Measurements from ENCODE around the gene NOX5.
A peak's percentile ranks its signal among the peaks of the same experiment; 100 is the strongest.
"Not testable (repeated sequence)": the region's sequence is repeated elsewhere in the genome, so short reads cannot be mapped to it uniquely, and the experiment has no call there.

The NOX5 gene, protein sequence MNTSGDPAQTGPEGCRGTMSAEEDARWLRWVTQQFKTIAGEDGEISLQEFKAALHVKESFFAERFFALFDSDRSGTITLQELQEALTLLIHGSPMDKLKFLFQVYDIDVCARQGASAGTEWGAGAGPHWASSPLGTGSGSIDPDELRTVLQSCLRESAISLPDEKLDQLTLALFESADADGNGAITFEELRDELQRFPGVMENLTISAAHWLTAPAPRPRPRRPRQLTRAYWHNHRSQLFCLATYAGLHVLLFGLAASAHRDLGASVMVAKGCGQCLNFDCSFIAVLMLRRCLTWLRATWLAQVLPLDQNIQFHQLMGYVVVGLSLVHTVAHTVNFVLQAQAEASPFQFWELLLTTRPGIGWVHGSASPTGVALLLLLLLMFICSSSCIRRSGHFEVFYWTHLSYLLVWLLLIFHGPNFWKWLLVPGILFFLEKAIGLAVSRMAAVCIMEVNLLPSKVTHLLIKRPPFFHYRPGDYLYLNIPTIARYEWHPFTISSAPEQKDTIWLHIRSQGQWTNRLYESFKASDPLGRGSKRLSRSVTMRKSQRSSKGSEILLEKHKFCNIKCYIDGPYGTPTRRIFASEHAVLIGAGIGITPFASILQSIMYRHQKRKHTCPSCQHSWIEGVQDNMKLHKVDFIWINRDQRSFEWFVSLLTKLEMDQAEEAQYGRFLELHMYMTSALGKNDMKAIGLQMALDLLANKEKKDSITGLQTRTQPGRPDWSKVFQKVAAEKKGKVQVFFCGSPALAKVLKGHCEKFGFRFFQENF

DNA sequence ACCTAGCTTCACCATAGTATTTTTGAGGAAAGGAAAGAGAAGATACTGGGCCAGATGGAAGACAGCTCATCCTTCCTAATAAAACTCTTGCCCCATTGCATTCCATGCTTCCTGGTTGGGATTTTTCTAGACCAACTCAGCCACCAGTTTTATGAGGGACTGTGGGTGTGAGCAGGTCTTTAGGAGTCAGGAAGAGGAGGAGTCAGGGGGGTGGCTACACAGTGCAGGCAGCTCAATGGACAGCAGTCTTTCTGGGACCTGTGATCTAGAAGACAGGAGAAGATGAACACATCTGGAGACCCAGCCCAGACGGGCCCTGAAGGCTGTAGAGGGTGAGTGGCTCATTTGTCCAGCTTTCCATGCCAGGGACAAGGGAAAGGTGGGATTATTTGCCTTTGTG lies at the start of gene NOX5:
NOX5 (plus strand) TSS at position 242 of the 400 bp plus-strand sequence; CDS start at position 283, 41 bp downstream.
- no peak for DNase-seq

DNA sequence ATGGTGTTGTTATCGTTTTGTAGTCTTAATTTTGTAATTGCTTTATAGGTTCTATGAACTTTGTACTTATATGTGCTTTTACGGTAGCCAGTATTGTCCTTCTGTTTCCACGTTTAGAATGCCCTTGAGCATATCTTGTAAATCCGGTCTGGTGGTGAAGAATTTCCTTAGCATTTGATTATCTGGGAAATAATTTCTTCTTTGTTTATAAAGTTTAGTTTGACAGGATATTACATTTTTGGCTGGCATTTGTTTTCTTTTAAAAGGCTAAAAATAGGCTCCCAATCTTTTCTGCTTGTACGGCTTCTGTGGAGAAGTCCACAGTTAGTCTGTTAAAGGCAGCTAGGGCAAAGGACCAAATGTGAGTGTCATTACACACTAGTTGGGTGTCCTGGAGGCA lies 47.5 kb upstream of the NOX5 start:
- no peak for DNase-seq

DNA sequence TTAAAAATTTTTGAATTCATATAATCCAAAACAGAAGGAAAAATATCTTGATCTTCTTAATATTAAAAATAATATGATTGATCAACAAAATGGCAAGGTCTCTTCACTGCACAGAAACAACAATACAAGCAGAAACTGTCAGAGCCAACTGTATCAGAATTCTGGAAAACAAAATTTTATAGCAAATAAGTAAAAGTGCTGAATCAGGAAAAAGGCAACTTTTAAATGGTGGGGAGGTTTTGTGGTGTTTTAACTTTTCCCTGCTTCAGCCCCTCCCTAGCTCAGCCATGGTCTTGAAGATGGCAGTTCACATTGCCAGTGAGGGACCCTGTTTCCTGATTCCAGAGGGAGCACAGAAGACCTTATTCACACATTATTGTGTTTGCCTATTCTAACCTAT lies 46.5 kb upstream of the NOX5 start:
- DNase-seq: no peak

DNA sequence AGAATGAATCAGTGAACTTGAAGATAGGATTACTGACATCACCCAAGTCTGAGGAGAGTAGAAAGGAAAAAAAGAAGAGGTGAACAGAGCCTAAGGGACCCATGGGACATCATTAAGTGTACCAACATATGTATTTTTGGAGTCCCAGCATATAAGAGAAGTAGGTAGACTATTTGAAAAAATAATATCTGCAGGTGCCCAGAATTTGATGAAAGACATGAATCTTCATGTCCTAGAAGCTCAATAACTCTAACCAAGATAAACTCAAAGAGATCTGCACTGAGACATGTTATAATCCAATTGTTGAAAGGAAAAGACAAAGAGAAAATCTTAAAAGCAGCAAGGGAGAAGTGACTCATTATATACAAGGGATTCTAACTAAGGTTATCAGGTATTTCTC lies 45.2 kb upstream of the NOX5 start:
- DNase-seq: no peak

DNA sequence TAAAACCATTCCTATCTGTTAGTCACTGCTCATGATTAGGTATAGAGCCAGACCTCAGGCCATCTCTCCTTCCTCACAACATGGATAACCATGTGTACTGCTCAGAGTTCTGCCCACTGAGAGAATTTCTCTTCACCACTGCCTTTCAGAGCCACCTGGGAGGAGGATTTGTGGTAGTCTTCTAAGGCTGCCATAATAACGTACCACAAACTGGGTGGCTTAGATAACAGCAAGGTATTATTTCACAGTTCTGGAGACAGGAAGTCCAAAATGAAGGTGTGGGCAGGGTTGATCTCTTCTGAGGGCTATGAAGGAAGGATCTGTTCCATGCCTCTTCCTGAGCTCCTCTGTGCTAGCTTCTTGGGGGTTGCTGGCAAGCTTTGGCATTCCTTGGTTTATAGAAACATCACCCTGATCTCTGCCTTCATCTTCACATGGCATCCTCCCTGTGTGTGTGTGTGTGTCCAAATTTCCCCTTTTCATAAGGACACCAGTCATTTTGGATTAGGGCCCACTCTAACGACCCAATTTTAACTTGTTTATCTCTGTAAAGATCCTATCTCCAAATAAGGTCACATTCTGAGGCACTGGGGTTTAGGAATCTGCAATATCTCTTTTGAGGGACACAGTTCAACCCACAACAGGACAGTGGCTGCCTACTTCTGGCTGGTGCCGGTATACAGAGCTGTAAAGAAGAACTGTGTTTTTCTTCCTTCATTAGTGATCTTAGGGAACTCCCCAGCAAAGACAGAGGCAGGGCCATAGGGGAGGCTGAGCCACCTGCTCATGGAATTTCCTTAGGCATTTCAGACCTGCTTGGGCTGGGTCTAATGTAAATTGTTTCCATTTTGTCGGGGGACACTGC lies 42.1 kb upstream of the NOX5 start:
- no peak for DNase-seq

DNA sequence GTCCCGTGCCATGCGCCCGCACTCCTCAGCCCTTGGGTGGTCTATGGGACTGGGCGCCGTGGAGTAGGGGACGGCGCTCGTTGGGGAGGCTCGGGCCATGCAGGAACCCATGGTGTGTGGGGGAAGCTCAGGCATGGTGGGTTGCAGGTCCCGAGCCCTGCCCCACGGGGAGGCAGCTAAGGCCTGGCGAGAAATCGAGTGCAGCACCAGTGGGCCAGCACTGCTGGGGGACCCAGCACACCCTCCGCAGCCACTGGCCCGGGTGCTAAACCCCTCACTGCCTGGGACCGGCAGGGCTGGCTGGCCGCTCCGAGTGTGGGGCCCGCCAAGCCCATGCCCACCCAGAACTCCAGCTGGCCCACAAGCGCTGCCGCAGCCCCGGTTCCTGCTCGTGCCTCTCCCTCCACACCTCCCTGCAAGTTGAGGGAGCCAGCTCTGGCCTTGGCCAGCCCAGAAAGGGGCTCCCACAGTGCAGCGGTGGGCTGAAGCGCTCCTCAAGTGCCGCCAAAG lies 38.8 kb upstream of the NOX5 start:
- DNase-seq: not testable (repeated sequence)

DNA sequence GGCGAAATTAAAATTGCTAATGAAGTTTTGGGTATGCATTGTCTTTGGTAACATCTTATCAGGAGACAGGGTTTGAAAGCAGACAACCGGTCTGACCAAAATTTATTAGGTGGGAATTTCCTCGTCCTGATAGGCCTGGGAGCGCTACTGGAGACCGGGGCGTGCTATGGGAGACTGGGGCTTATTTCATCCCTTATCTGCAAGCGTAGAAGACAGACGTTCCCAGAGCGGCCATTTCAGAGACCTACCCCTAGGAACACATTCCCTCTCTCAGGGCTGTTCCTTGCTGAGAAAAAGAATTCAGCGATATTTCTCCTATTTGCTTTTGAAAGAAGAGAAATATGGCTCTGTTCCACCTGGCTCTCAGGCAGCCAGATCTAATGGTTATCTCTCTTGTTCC lies 37.1 kb upstream of the NOX5 start:
- DNase-seq: not testable (repeated sequence)

DNA sequence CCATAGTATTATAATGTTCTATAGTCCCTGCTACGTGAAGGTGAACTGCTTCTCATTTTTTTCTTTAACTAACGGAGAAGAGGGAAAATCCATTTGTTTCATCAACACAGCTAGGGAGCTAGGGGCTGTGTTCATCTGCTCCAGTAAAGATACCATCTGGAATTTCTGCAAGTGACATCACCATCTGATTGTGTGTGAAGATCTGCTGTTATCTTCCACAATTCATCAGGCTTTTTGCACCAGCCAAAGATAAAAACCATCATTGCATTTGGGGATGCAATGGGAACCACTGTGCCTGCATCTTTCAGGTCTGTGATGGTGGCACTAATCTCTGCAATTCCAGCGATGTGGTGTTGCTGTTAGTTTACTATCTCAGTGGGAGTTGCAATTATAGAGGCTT lies 35.5 kb upstream of the NOX5 start:
- DNase-seq: no peak

DNA sequence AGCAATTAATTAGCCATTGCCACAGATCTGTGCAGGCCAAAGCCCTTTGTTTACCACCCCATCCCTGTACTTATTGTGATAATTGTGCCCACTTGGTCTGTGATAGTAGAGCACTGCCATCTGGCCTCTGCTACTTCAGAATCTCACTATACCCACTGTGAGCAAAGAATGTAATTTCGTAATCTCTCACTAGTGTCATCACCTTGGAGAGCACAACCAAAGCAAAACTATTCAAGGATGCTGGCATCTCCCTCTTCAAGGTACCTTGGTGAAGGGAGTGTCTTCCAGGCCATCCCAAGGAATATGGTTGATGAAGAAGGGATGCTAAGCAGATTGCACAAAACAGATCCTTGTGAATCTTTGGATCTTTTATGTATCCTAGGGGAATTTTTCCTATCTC lies 34.7 kb upstream of the NOX5 start:
- peak; percentile 89 for DNase-seq

DNA sequence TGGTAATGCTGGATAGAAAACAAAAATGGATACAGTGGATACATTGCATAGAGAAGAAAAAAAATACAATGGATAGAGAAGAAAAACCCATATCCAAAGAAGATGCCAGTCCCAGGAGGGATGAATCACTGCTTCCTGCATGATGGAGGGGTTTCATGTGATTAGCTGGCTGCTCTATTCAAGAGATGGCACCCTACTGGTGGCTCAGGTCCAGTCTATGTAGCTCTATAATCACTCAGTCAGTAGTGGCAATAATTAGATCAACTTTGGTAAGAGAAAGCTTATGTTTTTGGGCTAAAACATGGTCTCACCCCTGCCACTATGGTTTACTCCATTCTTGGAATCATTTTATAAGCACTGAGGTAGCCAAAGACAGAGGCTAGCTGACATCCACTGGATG lies 33.7 kb upstream of the NOX5 start:
- DNase-seq: no peak

DNA sequence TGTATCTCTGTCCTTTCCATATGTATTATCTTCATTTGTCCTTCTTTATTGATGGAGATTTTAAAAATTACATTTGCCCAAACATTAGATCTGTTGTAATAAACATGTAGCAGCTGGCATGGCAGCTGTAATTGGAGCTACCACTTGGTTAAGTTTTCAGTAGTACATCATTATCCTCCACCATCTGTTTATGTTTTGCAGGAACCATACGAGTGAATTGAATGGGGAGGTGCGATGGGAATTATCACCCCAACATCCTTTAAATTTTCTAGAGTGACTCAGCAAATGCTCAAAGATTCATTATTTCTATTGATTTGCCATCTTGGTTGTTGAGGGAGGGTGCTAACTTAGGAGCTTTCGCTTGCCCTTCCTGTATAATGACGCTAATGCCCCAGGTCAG lies 32.6 kb upstream of the NOX5 start:
- peak; percentile 99 for DNase-seq

DNA sequence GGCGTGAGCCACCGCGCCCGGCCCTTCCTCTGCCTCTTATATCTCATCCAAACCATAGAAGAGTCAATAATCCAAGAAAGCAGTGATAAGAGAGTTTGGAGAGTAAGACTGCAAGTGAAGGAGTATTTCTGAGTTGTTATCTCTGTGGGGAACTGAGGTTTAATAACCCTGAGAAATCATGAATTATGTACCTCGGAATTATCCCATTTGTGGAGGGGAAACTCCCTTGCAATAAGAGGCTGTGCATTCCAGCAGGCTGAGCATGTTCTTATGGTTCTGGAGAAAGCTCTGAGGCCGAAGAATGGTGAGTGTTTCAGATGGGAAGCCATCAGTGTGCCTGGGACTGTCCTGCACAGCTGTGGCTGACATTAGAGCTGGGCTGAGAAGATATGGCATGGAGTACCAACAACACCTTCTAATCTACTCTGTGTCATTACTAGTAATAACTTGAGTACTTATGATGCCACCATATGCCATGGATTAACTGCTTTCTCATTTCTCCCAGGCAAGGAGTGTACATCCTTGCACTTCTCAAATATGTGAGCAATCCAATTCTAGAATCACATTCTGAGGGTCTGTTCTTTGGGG lies 31.4 kb upstream of the NOX5 start:
- DNase-seq: peak; percentile 97

DNA sequence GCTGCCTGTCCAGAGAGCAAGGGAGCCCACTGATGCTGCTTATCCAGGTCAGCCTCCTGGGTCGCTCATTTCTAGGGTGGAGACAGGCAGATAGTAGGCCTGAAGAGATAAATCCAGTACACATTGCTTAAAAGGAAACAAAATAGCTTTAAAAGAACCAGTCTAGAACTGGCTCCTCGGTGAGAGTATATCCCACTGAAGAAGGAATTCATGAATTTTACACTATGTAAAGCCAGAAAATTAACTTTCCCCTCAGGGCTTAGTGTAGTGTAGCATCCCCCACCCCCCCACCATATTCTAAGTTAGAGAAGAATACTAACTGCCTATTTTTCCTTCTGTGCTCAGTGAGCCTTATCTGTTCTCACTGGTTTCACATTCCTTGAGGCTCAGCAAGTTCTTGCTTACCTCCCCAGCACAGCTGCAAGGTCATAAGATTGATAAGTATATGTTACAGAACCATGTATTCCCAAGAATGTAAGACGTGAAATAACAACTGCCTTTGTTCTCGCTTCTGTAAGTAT lies 30.5 kb upstream of the NOX5 start:
- DNase-seq: no peak

DNA sequence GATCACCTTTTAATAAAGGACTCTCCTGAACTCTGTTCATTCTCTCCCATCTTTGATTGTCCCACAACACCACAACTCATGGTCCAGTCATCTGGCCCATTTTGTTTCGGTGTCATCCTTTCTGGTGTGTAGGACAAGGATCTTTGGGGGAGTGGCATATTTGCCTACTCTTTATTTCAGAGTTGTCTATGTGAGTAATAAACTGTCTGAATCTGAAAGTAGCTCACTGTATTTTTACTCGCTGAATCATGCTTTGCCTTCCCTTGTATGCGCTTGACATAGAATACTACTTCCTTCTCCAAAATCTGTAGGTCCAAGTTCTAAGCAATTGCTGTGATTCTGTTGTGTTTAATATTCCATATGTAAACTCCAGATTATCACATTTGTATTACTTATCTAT lies 29.9 kb upstream of the NOX5 start:
- no peak for DNase-seq

DNA sequence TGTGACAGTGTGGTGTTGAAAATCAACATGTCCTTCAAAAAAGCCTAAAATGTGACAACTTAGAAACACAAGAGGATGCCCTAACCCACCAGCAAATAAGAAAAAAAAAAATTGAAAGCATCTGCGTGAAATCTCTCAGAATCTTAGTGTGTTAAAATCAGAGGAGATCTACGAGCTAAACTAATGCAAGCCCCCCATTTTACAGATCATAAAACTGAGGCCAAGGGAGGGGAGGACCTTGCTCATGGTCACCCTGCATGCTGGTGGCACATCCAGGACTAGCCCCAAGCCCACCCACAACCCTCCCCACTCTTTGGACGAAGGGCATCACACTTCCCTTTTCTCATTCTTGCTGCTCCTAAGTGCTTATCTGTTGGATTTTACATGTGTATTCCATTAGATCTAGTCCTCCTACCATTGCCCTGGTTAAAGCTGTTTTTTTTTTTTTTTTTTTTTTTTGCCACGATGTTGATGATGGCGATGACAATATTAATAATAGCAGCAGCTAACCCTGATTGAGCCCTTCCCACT lies 29.1 kb upstream of the NOX5 start:
- no peak for DNase-seq

DNA sequence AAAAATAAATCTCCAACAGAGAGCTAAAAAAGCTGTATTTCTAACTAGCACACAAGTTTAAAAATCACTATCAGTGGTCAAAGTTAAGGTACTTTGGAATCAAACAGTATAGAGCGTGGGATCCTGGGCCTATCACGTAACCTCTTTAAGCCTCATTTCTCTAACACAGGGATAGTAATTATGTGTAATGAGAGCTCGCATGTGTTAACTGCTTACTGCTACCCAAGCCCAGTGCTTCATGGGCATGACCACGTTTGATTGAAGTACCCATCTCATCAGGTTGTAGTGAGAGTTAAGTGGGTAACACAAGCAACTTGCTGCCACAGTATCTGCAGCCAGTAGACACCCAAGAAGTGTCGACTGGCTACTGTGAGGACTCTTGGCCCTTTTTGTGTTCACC lies 28.2 kb upstream of the NOX5 start:
- peak; percentile 45 for DNase-seq

DNA sequence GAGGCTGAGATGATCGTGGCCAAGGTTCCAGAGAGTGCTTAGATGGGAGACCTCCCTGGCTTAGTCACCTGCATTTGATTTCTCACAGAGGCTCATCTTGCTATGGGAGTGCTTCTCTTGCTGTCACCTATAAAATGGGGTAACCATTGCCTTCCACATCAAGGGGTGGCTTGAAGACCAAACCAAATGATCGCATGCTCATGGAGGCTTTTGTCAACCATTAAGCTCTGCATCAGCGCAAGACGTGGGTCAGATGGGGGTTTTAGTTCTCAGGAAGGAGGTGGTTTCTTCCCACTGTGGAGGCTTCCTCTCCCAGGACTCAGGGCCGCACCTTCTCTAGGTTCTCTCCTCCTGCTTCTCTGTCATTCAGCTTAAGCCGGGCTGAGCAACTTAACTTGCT lies 27.4 kb upstream of the NOX5 start:
- no peak for DNase-seq

DNA sequence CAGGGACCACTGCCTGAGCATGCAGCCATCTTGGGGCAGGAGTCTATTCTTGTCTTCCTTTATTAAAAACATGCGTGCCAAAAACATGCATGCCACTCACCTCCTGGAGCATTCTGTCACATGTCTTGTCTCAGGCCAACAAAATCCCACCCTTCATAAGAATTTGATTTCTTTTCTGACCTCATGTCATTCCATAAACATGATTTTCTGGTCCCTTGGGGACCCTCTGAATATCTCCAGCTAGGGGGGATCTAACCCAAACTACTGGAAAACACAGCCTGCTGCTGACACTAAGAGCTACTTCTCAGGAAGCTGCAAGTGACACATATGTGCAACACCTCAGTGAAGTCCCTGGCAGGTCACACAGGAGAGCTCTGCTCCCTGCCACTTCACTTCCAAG lies 26.8 kb upstream of the NOX5 start:
- DNase-seq: no peak

DNA sequence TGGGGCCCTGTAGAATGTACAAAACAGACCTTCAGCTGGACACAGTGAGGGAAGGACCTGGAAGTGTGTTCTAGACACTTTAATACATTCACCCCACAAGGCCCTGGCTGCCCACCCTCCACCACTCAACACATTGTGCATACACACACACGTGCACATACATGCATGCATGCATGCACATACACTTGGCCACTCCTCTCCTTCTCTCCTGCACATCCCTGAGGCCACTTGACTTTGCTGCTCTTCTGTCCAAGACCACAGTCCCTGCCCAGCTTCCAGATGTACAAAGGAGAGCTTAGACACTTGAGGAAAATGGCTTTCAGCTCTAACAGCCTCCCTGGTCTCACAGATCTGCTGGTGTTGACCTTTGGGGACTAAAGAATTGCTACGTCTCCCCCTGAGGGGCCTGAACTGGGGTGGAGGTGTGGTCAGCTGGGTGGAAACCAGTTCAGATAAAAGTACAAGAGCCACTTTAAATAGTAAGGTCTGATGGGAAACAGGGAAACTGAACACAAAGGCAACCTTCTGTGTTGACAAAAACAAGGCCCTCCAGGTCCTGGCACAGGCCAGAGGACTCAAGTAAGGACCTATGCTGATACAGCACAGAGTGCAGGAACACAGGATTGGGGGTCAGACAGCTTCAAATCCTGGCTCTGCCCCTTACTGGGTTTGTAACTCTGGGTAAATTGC lies 24.8 kb upstream of the NOX5 start:
- no peak for DNase-seq

DNA sequence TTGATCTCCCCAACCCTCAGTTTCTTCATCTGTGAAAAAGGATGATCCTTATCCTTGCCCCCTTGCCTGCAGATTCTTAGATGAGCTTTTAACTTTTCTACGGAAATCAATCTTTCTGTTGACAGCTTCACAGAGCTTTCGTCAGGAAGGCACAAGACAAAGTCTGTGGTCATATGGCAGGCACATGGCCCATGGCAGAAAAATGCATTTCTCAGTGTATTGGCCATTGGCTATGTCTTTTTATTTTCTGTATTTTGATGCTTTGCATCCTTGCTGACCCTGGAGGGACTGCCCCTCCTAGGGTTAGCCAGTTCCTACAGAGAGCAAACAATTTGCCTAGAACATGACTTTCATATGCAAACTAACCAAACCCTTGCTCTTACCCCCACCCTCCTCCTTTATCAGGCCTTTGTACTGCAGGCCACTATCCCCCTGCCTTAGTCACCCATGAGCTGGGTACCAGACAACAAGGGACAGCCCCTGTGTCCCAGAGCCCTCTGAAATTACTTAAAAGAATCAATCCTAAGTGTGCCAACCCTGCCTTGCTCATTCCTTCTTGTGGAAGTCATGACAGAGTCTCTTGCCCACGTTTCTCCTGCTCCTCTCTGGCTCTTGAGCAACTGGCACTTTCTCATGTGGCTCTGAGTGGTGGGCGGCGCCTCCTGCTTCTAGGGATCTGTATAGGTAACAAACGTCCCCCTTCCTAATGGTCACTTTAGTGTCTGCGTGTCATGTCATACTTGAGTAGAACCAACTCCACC lies 24.1 kb upstream of the NOX5 start:
- DNase-seq: no peak

DNA sequence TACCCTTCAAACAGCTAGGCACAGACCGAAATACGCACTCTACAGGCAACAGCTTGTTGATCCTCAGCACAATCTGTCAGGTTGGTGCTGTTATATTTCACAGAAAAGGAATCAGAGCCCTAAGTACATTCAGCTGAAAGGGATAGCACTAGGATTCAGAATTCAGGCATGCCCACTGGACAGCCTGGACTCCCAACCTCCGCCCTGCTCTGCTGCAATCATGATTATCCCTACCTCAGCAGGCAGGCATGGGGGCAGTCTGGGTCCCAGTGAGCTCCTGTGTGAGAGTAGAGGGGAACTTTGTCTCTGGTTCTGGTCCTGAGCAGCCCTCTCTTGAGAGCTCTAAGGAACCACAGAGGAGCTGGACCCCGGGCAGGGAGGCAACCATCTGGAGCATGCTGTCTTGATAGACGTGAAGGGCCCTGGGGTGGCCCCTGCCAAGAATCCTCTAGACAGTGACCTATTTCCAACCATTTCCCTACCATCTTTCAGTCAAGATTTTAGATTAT lies 23.4 kb upstream of the NOX5 start:
- DNase-seq: peak; percentile 100
